Adrenal gland (tissue), 12 donors: ENCODE measurements around the gene PCSK4. TPM values are rescaled to one million over a fixed set of nuclear protein-coding genes. Genes with fewer than 3 reads are reported as not detected.

Source experiments
- DNase-seq, 7 donors: peaks; one replicate each; pipeline ENCODE4 v3.0.0-alpha.2; 2019 to 2020
- H3K27ac ChIP-seq, 5 donors: fragments of 200-600 bp; sonication (generic) in 4 of 5; 1 replicate in 3 of 5; 2 replicates in 2 of 5; pipeline versions ENCODE4 v1.5.1 to v1.8.0; 2016 to 2020; ENCODE audit warnings: mild to moderate bottlenecking in 1 of 5
- H3K27me3 ChIP-seq: fragments of 200-600 bp; 2 replicates; pipeline ENCODE4 v1.8.0; 2021
- H3K36me3 ChIP-seq, 2 donors: fragments of 200-600 bp; replicated peaks in 1 of 2; 1 replicate in 1 of 2; 2 replicates in 1 of 2; pipeline versions ENCODE4 v1.5.1 to v1.8.0; 2018 to 2022
- H3K4me1 ChIP-seq, 2 donors: fragments of 200-600 bp; replicated peaks in 1 of 2; 1 replicate in 1 of 2; 2 replicates in 1 of 2; pipeline versions ENCODE4 v1.5.1 to v1.8.0; 2018 to 2021
- H3K4me3 ChIP-seq, 4 donors: fragments of 200-600 bp; sonication (generic) in 3 of 4; one replicate each; pipeline ENCODE4 v1.5.1; 2016 to 2018
- H3K9me3 ChIP-seq, 3 donors: fragments of 200-600 bp; sonication (generic) in 1 of 3; replicated peaks in 1 of 3; 1 replicate in 2 of 3; 2 replicates in 1 of 3; pipeline versions ENCODE4 v1.5.1 to v1.8.0; 2016 to 2021
- CTCF ChIP-seq, 6 experiments: fragments of 450-650 bp in 4 of 6; fragments of 200-600 bp in 2 of 6; sonication (generic) in 1 of 6; IDR thresholded peaks; 1 replicate in 5 of 6; 2 replicates in 1 of 6; pipeline versions ENCODE4 v1.5.1 to v1.8.0; 2016 to 2021; ENCODE audit warnings: antibody characterized with exemption in 6 of 6, mild to moderate bottlenecking in 2 of 6, moderate library complexity in 1 of 6
- POLR2A ChIP-seq, 2 donors: fragments of 450-650 bp; IDR thresholded peaks; one replicate each; pipeline ENCODE4 v1.6.1; 2017; ENCODE audit warnings: antibody characterized with exemption in 2 of 2, mild to moderate bottlenecking in 2 of 2, moderate library complexity in 1 of 2
- WGBS, 4 donors: extraction: QIAGEN DNeasy Blood & Tissue Kit in 2 of 4; methylation state at CpG; one replicate each; pipeline versions ENCODE4 v1.1.5 to v1.1.7; 2013 to 2017; 5-methylcytosine and 5-hydroxymethylcytosine counted together
- intact Hi-C, 2 donors: fragments of 100-400 bp; cut with DNase I; formaldehyde crosslinking; loops; one replicate each; pipeline versions ENCODE4 v1.14.1 to v1.15.0; 2022 to 2023
- polyA plus RNA-seq, 3 donors: library from polyadenylated mRNA; stranded (reverse); fragments of 200-250 nt in 2 of 3; fragments of 350-450 nt in 1 of 3; fragmentation: Illumina TruSeq in 1 of 3; extraction: RNeasy Lipid Tissue Mini Kit (QIAGEN cat#74804) in 1 of 3; gene quantifications; one replicate each; pipeline ENCODE4 v1.2.3, GENCODE V29; 2013 to 2014
- total RNA-seq, 9 donors: library from RNA; depleted of rRNA in 4 of 9; stranded (reverse); fragments of >200 nt in 4 of 9; fragments of 120-200 nt in 1 of 9; fragmentation: NEBNext Ultra II Directional in 1 of 9; extraction: Animal tissue kit (Norgen Biotek cat#: 25700) in 1 of 9; gene quantifications; one replicate each; pipeline versions ENCODE4 v1.1.0 to v1.2.4, GENCODE V29; 2013 to 2023
- donor health status: healthy with polysubstance abuse.
- donor health status: Bipolar disorder and iron deficiency.
- donor health status: DM: yes; HTN: yes; CAD: no.
- donor health status: DM: no; HTN: no; CAD: no.
- donor health status: DM: no; HTN: no; CAD: no.
- donor health status: DM: yes; HTN: yes; CAD: no.

PCSK4 gene
- total and polyA plus RNA-seq, 12 donors: 1.2 to 29.7 (median 4.8) TPM

GRCh38 chr19:1495051-1495798 is 5.1 kb upstream of the PCSK4 start:
- WGBS, 4 donors: 86 to 93% (median 88%) methylated on average over 8 to 37 of the region's 37 CpGs
- no peaks in the 10 kb centered on the region for H3K27me3 ChIP-seq
- intact Hi-C loops: no loop called here

GRCh38 chr19:1494115-1494815 is 4.1 kb upstream of the PCSK4 start:
- H3K4me3 ChIP-seq: no peak overlapping the region
- peak in 1 of 7 donors; percentile 35 for DNase-seq
- intact Hi-C loops: no loop called here
- H3K27me3 ChIP-seq: no peaks in the 10 kb centered on the region
- peak overlapping the region in 1 of 5 donors; percentile 1 for H3K27ac ChIP-seq
- H3K36me3 ChIP-seq: no peaks in the 10 kb centered on the region
- 63 to 66% (median 64%) methylated on average over 8 to 15 of the region's 15 CpGs for WGBS, 4 donors
- no peaks in the 10 kb centered on the region for H3K9me3 ChIP-seq
- TF ChIP-seq CTCF (IDR thresholded peaks at IDR 0.05) (no peak), POLR2A (IDR thresholded peaks at IDR 0.05) (no peak)
- H3K4me1 ChIP-seq: peaks cover 25 to 29% of the 10 kb centered on the region in 2 donors

More at GRCh38 chr19:1495051-1495798, 5.1 kb upstream of the PCSK4 start:
- Histone ChIP-seq H3K9me3 (no peaks in the 10 kb centered on the region), H3K27ac (no peak overlapping the region), H3K36me3 (no peaks in the 10 kb centered on the region), H3K4me1 (peaks cover 23 to 25% of the 10 kb centered on the region in 2 donors), H3K4me3 (no peak overlapping the region)
- DNase-seq: no peak
- TF ChIP-seq CTCF (IDR thresholded peaks at IDR 0.05) (no peak), POLR2A (IDR thresholded peaks at IDR 0.05) (no peak)

- DNase-seq: peak in 5 of 7 donors; percentile 69 to 80 (median 73)
- H3K27me3 ChIP-seq: no peaks in the 10 kb centered on the region
- 21 to 38% (median 32%) methylated on average over 3 to 10 of the region's 10 CpGs for WGBS, 4 donors
- no peaks in the 10 kb centered on the region for H3K36me3 ChIP-seq
- H3K27ac ChIP-seq: peak overlapping the region in 4 of 5 donors; percentile 68 to 86 (median 76)
- H3K4me1 ChIP-seq: peaks cover 25 to 29% of the 10 kb centered on the region in 2 donors
- H3K4me3 ChIP-seq: peak overlapping the region in 1 of 4 donors; percentile 65
- no peaks in the 10 kb centered on the region for H3K9me3 ChIP-seq
- TF ChIP-seq CTCF (IDR thresholded peaks at IDR 0.05): no peak
- TF ChIP-seq POLR2A (IDR thresholded peaks at IDR 0.05): peak in 1 of 2 donors; percentile 70
- intact Hi-C loops: no loop called here
Observed at GRCh38 chr19:1492474-1493006, 2.4 kb upstream of the PCSK4 start.

- TF ChIP-seq CTCF (IDR thresholded peaks at IDR 0.05) (no peak), POLR2A (IDR thresholded peaks at IDR 0.05) (no peak)
- Histone ChIP-seq H3K4me3 (peak overlapping the region in 2 of 4 donors; percentile 44 to 65), H3K9me3 (no peaks in the 10 kb centered on the region), H3K4me1 (peaks cover 25 to 29% of the 10 kb centered on the region in 2 donors), H3K27me3 (no peaks in the 10 kb centered on the region), H3K27ac (peak overlapping the region in 4 of 5 donors; percentile 68 to 86 (median 76)), H3K36me3 (no peaks in the 10 kb centered on the region)
- intact Hi-C loops: no loop called here
- 35 to 53% (median 47%) methylated on average over 9 to 12 of the region's 12 CpGs for WGBS, 4 donors
- peak in 4 of 7 donors; percentile 47 to 65 (median 58) for DNase-seq
Observed at GRCh38 chr19:1491849-1492170, 1.7 kb upstream of the PCSK4 start.
